GM10266 (cell line): Measurements from ENCODE around the gene FHL2.

ENCODE experiments used
- DNase-seq: peaks from one replicate; pipeline ENCODE4 v3.0.0; 2012; ENCODE audit errors: extremely low spot score
- CTCF ChIP-seq: IDR thresholded peaks from 2 replicates; pipeline ENCODE4 v1.5.1; 2012; ENCODE audit warnings: mild to moderate bottlenecking, low read depth; ENCODE audit not compliant: control insufficient read depth, insufficient read depth; ENCODE audit errors: missing control alignments

FHL2 gene

GRCh38 chr2:105383432-105384166, 15.3 kb downstream of the FHL2 start:
- no peak for TF ChIP-seq CTCF
- no peak for DNase-seq

DNA sequence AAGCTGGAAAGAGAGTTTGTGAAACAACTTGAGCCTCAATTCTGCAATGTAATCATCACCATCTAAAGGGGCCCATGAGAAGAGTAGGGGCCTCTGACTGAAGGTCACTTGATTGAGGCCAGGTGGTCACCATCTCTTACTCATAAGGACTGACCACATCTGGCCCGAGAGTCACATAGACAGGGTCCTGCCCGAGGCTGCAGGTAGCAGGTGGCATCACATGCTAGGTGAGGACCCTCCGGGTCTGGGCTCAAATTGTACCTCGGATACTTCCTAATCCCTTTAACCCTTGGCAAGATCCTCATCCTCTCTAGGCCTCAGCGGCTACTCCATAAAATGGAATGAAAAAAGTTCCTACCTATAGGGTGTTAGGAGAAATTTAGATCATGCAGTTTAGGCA, 16.7 kb downstream of the FHL2 start:
- no peak for DNase-seq
- no peak for TF ChIP-seq CTCF

GRCh38 chr2:105381101-105381668, 17.7 kb downstream of the FHL2 start:
- no peak for TF ChIP-seq CTCF
- no peak for DNase-seq

GRCh38 chr2:105380432-105381100, 18.3 kb downstream of the FHL2 start:
- no peak for TF ChIP-seq CTCF
- DNase-seq, result no peak

GRCh38 chr2:105379741-105380186, 19.1 kb downstream of the FHL2 start:
- TF ChIP-seq CTCF, result no peak
- no peak for DNase-seq

DNA sequence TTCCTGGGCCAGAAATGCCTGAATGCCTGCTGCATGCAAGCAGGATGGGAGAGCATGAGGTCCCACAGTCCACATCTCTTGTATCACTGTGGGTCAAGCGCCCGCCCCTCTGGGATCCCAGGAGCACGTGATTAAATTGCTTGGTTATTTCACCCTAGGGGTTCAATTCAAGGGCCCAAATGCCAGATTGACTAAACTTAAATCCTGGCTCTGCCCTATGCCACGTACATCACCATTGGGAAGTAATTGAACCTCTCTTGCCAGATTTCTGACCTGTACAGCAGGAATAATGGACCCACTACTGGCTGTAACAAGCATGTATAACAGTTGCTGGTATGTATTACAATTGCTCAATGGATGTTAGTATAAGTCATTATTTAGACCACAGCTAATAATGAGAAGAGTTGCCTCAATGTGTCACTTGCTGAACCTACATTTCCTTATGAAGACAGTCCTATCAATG, 19.9 kb downstream of the FHL2 start:
- no peak for TF ChIP-seq CTCF
- DNase-seq, result no peak

- no peak for DNase-seq
- TF ChIP-seq CTCF, result no peak
These were observed 20.5 kb downstream of the FHL2 start for GRCh38 chr2:105378276-105378840.
